Vagina (tissue), 2 donors: Measurements from ENCODE around the gene TAF6L.

ENCODE experiments used
- CTCF ChIP-seq, 3 experiments: fragments of 450-650 bp in 2 of 3; fragments of 200-600 bp in 1 of 3; sonication (generic) in 1 of 3; IDR thresholded peaks; one replicate each; pipeline ENCODE4 v1.5.1; 2017 to 2019; ENCODE audit warnings: antibody characterized with exemption in 3 of 3, mild to moderate bottlenecking in 2 of 3, moderate library complexity in 2 of 3
- POLR2A ChIP-seq, 2 donors: fragments of 450-650 bp; IDR thresholded peaks; one replicate each; pipeline ENCODE4 v1.6.1; 2017; ENCODE audit warnings: antibody characterized with exemption in 2 of 2, mild to moderate bottlenecking in 2 of 2, moderate library complexity in 2 of 2
- POLR2AphosphoS5 ChIP-seq, 2 donors: sonication (generic); formaldehyde crosslinking; IDR thresholded peaks; one replicate each; pipeline ENCODE4 v1.9.0; 2017; ENCODE audit warnings: antibody characterized with exemption in 2 of 2, mild to moderate bottlenecking in 2 of 2, low read depth in 1 of 2; ENCODE audit not compliant: insufficient read depth in 1 of 2

GRCh38 chr11:62796281-62796680 is 25.1 kb downstream of the TAF6L start:
- no peak for TF ChIP-seq CTCF (IDR thresholded peaks at IDR 0.05)
- no peak for TF ChIP-seq POLR2A (IDR thresholded peaks at IDR 0.05)
- TF ChIP-seq POLR2AphosphoS5 (IDR thresholded peaks at IDR 0.05; ENCODE audit: insufficient read depth in 1 of 2, low read depth in 1 of 2), result no peak
